HG03378 (cell line): ENCODE measurements around the gene CREB5.

Experiments
- ATAC-seq: cut with Tn5 transposase; IDR thresholded peaks from one replicate; pipeline ENCODE4 v1.9.1; 2021; ENCODE audit warnings: mild to moderate bottlenecking, moderate library complexity; ENCODE audit not compliant: unreplicated experiment

CREB5 gene

DNA sequence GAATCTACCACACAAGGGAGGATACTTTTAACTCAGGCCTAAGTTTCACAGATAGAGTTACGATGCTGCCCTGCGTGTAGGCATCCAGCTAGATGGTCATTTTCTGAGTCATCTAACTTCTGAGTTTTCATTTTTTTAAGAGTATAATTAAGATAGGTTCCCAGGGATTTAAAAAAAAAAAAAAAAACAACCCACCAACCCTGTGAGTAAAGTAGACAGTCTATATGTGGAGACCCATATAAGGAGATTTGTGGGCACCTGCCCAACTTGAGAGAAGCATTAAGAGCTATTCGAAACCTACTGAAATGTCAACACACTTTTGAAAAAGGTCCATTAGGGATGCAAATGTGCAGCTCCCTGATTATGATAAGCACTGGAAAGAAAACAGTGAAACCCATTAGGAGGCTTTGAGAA, 288.5 kb downstream of the CREB5 start:
- no peak for ATAC-seq

DNA sequence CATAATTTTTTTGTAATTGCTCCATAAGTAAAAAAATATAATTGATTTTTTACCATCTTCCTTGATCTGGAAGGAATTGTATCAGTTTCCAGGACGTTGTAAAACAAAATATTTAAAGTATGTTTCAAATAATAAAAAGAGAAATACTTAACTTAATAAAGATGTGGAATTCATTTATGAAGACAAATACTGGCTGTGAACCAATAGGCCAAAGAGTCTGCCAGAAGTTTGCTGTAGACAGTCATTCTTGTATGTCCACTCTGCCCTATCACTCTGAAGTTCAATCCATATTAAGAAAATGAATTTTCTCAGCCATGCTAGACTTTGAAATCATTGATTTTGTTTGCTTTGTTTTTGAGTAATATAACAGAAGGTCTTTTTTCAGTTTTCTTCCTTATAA, 289.4 kb downstream of the CREB5 start:
- ATAC-seq, result no peak

DNA sequence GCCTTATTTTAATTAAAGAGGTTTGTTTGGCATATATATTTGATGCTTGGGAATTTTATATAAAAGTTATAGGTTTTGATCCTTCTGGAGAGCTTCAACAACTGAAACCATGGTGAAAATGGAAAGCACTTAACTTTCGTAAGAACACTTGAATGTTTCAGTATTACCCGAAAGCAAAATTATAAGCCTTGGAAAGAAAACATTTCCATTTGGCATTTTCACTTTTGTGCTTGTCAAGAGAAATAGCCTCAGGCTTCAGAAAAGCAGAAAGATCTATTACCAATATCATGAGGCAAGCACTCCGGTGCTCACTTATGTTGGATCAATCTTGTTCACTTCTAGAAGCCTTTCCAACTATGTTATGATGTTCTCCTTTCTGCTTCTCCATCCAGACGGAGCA, 289.9 kb downstream of the CREB5 start:
- ATAC-seq, result no peak

DNA sequence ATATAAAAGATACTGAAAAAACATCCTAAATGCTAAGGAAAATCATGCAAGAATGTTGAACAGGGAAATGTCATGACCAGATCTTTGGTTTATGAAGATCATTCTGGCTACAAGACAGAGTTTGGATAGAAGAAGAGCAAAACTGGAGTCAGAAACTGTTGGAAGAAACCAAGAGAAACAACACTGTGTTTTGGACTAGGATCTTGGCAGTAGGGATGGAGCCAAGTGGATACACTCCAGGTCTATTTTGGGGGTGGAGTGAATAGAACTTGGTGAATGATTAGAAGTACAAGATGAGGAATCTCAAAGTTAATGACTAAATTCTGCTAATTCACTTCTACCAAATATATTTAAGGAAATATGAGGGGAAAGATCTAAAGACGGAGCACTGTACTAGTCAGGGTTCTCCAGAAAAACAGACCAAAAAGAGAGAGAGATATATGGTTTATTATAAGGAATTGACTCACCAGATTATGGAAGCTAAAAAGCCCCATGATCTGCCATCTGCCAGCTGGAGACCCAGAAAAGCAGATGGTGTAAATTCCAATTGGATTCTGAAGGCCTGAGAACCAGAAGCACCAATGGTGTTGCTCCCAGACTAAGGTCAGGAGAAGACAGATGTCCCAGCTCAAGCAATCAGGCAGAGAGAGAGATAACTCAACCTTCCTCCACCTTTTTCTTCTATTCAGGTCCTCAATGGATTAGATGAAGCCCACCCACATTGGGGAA, 290.9 kb downstream of the CREB5 start:
- ATAC-seq, result no peak

DNA sequence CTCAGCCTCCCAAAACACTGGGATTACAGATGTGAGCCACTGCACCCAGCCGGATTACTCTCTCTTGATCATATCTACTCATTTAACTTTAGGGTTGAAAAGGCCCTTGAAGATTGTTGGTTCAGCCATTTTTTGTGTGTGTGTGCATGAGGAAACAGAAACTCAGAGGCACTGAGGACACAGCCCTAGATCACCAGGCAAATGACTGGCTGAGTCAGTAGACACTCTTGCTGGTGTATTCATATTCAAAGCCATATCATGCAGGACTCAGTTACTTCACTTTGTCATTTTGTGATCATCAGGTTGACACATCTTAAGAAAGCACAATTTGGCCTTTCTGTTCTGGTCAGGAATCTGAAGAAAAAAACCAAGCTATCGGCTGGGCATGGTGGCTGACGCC, 292.4 kb downstream of the CREB5 start:
- ATAC-seq, result no peak

DNA sequence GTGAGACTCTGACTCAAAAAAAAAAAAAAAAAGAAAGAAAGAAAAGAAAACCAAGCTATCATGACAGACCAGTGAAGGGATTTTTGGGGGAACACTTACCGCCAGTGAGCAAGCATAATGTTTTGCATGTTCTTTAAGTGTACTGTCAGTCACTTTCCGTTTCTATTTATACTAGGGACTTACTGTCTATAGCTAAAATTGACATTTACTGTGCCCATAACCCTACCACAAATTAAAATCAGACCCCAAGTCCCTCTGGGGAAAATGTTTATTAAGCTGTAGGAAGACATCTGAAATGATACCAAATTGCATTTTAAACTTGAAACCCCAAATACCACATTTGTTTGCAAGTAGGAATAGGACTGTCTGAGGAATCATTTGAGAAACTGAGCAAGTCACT, 293.0 kb downstream of the CREB5 start:
- ATAC-seq, result peak; percentile 86

DNA sequence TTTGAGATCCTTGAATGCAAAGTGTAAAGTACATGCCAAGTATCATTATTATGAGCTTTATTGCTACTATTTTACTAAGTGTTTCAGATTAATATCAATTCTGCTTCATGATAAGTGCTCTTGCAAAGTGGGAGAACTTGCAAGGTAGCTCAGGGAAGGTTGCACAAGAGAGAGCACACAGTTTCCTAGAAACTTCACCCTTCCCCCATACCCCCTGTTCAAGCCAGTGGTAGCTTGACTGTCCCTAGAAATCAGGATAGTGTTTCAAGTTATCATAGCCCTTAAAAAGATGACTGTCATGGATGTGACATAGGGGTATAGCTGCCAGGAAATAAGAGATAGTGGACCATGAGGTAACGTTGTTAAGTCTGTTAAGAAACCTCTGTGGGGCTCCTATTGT, 294.3 kb downstream of the CREB5 start:
- ATAC-seq, result no peak

DNA sequence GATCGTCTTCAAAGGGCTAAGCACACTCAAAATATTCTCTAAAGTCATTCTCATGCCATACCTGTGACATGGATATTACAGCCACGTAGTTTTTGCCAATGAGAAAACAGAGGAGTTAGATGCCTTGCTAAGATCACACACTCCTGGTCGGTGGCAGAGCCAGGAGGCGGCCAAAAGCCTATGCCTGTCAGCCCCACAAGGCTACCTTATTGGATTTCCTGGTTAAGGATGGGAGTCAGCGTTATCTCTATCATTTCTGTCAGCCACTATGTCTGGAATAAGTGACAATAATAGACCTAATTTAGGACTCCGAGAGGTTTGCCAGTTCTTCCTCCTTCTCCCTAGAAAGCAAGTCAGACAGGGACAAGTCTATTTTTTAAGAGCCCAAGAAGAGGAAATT, 295.0 kb downstream of the CREB5 start:
- no peak for ATAC-seq

DNA sequence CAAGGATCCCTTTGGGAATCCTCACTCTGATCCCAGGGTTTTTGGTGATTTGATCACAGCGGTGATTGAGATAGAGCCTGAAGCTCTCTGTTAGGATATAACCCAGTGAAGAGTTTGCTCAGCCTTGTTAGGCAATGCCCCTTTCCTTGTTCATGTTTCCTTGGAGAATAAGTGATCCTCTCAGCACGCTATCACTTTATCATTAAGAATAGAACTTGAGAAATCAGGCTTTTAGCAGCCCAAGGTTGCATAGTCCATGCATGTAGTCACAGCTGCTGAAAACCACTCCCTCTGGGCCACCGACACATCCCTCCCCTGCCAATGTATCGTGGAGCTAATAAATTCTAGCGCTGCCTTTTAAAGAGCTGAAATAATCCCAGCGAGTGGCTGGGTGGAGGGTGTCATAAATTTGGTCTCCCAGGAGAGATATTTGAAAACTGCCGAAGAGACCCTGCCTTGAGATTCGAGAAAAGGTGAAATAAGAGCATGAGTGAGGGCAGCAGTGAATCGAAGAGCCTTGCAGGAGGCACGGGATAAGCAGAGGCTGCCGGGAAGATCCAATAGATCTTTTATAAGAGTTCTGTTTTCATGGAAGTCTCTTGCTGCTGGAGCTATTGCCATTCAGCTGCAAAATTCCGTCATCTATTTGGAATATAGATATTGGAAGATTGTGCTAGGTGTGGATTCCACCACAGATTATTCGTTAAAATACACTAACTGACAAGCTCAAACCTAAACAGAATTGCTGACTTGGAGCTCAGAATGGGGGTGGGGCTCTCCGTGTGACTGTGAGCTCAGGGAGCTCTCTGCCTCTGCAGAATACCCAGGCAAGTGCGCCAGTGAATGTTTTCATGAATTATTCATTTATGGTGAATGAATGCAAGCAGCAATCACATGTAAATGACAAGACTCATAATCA, 296.0 kb downstream of the CREB5 start:
- ATAC-seq, result no peak

DNA sequence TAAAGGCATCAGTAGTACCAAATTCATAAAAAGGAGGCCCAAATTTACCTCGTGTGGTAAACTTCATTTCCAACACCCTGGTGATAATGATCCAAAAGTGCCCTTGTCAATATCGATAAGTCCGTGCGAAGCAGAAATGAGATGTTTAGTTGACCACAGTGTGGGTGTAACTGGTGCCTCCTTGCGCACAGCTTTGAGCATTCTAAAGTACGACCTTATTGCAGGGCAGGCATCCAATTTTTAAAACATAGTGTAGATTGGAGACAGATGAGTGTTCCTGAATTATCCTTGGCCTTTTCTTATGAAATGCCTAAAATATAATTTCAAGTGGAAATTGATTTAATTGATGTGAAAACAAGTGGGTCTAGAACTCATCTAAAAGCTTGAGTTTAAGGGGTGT, 297.4 kb downstream of the CREB5 start:
- ATAC-seq, result no peak

DNA sequence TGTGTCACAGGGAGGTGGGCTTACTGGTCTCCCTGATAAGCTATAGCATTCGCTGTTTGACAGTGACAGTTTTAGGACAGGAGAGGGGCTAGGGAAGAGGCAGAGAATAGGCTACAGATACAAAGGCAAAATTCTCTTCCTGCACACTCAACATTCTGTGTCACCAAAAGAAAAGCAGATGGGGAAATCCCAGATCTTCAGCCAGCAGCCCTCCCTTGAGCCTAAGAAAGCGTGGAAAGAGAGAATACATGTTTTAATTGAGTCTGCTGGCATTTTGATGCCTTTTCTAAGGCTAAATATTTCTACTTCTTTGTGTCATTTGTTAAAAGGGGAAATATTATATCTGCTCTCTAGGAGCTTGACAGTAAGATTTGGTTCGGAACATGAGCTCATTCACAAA, 298.8 kb downstream of the CREB5 start:
- no peak for ATAC-seq

DNA sequence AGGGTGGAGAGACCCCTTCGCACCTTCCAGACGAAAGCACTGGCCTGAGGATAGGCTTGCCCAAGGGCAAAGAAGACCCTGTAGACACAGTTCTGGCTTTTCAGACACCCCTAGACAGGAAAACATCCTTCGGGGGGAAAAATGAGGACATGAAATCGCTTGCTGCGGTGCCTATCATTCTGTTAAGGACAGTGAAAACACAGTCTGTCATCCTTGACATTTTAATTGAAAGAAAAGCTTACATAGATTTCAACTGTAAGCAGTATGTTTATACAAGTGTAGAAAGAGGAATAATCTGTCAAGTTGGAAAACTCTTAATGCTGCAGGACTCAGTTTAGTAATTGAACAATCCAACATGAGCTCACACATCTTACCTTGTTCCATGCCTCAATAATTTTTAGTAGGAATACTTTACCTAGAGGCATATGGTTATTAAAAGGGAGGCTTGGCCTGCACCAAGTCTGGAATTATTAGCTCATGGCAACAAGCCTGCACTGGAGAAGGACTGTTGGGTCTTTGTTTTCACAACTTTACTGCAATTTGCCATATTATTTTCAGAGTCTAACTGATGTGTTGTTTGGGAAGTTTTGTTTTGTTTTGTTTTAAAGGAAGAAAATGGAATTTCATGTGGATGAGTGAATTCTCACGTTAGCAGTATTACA, 302.3 kb downstream of the CREB5 start:
- ATAC-seq, result no peak

DNA sequence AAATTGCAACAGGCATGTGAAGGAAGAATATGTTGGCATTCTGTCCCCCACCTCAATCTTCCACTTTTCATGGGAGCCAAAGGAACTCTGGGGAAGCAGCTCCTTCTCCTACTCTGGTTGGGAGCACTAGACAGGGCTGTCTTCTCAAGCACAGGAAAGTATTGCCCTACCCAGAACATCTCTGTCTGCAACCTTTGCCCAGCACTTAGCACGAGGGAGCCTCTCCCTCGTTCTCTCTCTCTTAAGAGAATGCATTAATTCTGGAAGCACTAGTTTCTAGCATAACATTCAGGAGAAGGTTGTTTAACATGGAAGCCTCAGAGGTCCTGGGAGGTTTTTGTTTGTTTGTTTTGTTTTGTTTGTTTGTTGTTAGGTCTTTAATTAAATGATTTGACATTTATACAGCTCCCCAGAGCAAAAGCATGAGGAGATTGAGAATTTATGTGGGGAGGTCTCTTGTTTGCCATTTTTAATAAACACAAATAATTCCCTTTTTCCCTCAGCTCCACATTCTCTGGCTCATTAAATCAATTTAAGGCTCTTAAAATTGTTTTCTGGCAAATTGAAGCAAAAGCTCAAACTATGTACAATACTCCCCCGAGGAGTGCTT, 305.2 kb downstream of the CREB5 start:
- no peak for ATAC-seq

DNA sequence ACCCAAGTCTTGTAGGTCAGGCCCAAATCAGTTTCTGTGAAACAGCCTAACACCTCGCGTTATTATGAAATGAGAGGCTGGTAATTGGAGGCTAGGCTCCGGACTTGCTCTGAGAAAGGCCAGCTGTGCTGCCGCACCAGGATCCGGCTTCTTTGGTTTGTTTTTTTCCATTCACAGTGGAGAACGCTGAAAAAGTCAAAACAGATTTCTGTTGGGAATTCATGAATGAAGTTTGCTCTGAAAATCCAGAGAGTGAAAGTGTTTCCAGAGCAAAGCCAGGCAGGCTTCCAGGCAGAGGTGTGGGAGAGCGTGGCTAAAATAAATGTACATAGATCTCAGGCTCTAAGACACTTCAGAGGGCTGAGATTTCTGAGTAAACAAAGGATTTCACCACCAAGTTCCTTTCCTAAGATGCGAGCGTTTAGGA, 305.8 kb downstream of the CREB5 start:
- ATAC-seq, result no peak

DNA sequence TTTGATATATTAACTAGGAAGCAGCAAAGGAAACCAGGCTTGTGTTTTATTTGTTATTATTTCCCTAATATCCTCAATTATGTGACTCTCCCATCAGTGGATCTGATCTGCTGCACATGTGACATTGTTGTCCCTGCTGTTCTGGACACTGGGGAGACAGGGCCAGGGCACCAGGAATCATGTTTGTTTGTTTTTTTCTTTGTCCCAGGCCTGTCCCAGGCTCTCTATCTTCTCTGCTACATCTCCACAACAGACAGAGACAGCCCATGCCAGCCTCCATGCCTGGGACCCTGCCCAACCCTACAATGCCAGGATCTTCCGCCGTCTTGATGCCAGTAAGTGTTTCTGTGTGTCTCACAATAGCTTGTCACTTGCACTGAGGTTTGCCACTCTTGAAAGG, 306.2 kb downstream of the CREB5 start:
- ATAC-seq, result no peak

DNA sequence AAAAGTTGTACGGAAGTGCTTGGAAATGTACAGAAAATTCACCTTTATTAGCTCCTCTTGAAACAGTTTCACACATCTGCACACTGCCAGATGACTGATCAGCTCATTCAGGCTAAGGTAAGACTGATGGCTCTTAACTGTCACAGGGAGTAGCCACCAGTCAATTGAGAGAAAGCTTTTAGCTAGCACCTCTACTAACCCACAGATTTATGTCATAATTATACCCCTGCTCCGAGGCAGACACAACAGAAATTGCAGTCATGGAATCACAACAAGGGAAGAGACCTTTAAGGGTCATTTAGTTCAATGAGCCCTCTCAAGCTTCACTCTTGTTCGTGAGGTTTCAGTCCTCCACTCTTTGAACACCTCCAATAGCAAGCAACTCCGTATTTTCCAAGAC, 310.4 kb downstream of the CREB5 start:
- ATAC-seq, result no peak

DNA sequence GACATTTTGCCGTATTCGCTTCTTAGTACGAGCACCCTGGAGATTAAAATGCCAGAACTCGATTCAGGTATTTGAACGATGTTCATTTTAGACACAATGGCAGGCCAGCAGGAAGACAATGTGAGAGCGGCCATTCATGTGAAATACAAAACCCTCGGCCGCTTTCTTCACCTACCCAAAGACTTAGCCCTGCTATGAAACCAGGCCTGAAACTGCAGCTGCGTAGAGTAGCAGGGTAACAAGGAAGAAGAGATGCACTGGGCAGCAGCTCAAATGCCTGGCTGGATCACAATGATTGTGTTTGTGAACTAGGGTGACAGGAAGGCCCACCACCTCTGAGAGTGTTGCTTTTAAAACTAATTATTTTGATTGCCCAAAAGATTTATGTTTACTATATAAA, 311.0 kb downstream of the CREB5 start:
- no peak for ATAC-seq

DNA sequence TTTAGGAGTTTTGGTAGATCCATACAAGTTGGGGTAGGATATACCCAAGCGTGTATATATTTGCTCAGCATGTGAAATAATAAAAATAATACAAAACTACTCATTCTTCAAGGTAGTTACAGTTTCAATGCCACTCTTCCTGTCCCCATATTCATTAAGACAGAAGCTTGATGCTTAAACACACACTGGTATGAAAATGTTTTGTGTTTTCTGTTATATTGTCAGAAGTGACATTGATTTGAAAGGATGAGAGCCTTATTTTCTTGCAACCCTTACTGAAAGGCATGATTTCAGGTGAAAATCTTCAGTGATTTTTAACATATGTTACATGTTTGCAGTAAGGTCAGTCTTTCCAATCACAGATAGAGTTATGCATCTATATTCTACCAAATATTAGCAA, 312.2 kb downstream of the CREB5 start:
- ATAC-seq, result no peak

DNA sequence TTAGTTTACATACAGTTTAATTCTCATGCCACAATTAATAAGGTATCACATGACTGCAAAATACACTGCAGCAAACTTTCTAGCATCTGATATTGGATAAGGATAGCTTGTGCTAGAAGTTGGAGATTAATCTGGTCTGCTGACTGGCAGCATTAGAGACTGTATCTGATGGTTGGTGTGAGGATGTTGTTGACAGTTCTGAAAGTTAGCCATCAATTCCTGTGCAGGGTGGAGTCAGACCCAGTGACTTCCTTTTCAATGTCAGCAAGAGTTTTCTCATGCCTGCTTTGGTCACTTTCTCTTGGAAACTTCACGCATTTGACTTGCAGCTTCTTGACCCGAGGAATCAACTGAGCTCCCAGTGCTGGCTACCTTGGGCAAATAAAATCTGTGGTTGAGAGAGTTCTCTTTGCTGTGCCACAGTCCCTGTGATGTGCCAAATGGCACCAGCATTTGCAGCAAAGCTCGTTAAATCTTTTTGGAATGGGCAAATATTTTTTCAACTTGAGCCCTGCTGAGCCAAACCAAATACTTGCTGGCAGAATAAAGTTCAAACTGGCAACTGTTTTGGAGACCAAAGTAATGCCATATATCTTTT, 312.8 kb downstream of the CREB5 start:
- no peak for ATAC-seq

DNA sequence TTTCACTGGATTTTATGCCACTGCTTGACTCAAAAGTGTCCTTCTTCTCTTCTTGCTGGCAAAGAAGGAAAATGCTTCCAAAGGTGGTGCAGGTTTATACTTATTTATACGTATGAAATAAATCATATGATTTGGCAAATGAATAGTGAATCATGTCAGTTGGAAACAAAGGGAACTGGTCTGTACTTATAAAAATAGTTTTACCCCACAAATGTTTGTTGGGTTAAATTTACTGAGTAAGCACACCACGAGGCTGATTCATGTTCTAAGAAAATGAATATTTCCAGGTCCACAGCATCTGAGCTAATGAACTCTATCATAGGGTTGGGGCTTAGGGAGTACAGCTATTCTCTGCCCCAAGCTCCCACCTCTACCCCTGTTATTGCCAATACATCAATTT, 313.6 kb downstream of the CREB5 start:
- no peak for ATAC-seq

DNA sequence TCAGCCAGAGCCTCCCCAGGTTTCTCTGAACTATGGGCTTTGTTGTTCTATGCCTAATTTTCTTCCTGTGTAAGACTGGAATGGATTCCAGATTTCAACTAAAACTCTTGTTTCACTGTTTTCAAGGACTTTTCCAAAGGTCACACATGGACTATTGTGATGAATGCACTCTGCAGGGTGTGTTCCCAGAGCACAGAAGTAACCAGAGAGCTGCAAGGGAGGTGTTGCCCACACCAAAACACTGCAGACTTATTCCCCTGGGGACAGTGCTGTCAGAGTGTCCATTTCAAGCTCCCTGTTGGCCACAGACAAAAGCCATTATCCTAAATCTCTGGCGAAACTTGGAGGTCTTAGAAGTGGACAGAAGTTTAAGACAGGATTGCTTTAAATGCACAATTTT, 314.2 kb downstream of the CREB5 start:
- no peak for ATAC-seq
